22Rv1 (cell line): Measurements from ENCODE around the gene CAMK2N2.

ENCODE experiments used
- H3K27ac ChIP-seq: fragments of 450-650 bp; 2 replicates; pipeline ENCODE4 v1.5.1; 2017
- ZFX ChIP-seq: fragments of 450-650 bp; IDR thresholded peaks from 2 replicates; pipeline ENCODE4 v1.6.1; 2017; ENCODE audit warnings: antibody characterized with exemption, borderline replicate concordance
- TF ChIP-seq, protein P1 (sequence below): fragments of 450-650 bp; IDR thresholded peaks from 2 replicates; pipeline ENCODE4 v1.5.1; 2017; ENCODE audit warnings: mild to moderate bottlenecking

The CAMK2N2 gene

DNA sequence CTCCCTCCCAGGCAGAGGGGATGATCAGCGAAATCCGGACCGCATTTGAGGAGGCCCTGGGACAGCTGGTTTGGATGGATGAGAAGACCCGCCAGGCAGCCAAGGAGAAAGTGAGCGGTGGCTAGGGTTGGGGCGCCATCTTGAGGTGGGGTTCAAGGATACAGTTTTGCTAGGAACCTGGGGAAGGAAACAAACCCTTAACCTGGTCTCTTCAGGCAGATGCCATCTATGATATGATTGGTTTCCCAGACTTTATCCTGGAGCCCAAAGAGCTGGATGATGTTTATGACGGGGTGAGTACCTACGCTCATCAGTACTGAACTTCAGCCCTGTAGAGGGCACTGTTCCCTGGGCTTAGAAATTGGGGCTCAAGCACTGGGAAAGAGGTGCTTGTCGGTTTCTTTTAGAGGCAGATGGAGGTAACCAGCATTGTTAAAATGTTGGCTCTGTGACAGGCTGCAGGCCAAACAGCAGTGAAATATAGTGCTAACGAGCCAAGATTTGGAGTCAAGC is 28.1 kb upstream of the CAMK2N2 start:
- no peak for TF ChIP-seq ZFX
- TF ChIP-seq, protein P1, sequence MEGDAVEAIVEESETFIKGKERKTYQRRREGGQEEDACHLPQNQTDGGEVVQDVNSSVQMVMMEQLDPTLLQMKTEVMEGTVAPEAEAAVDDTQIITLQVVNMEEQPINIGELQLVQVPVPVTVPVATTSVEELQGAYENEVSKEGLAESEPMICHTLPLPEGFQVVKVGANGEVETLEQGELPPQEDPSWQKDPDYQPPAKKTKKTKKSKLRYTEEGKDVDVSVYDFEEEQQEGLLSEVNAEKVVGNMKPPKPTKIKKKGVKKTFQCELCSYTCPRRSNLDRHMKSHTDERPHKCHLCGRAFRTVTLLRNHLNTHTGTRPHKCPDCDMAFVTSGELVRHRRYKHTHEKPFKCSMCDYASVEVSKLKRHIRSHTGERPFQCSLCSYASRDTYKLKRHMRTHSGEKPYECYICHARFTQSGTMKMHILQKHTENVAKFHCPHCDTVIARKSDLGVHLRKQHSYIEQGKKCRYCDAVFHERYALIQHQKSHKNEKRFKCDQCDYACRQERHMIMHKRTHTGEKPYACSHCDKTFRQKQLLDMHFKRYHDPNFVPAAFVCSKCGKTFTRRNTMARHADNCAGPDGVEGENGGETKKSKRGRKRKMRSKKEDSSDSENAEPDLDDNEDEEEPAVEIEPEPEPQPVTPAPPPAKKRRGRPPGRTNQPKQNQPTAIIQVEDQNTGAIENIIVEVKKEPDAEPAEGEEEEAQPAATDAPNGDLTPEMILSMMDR = peak; percentile 79
- H3K27ac ChIP-seq = no peak overlapping the region

DNA sequence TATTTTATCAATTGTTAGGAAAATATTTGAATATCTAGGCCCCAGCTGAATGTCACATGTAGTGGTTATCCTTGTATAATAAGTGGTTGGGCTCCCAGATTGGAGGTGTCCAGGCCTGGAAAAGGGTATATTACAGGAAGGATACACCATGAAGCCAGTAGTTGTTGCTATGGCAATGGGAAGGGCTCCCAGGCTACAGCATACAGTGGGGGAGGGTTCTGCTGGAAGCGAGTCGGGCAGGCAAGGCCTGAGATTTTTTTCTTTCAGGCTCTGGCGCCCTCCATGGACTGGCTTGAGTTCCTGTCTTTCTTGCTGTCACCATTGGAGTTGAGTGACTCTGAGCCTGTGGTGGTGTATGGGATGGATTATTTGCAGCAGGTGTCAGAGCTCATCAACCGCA is 23.3 kb upstream of the CAMK2N2 start:
- no peak overlapping the region for H3K27ac ChIP-seq
- TF ChIP-seq, protein P1 = peak; percentile 69
- TF ChIP-seq ZFX = no peak

DNA sequence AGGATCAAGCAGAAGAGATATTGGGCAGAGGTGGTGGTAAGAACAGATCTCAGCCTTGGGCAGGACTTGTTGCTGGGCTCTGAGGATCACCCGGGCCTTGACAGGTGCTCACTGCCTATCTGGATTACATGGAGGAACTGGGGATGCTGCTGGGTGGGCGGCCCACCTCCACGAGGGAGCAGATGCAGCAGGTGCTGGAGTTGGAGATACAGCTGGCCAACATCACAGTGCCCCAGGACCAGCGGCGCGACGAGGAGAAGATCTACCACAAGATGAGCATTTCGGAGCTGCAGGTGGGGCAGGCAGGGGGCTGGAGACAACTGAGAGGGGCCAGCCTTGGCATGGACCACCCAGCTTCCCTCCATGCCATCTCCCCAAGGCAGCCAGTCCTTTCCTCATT is 22.3 kb upstream of the CAMK2N2 start:
- no peak overlapping the region for H3K27ac ChIP-seq
- TF ChIP-seq ZFX = no peak

DNA sequence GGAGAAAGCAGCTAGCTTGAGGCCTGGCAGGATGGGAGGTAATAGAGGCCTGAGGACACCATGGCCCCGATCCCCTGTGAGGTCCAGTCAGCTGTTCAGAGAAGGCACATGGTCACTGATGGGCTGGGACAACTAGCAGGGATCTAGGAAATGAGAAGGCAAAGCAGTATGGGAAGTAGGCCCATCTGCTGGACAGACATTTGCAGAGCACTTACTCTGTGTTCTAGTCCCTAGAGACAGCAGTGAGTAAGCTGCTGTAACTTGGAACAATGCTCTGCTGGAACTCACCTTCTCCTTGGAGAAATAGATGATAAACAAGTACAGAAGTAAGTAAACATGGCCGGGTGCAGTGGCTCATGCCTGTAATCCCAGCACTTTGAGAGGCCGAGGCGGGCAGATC is 21.6 kb upstream of the CAMK2N2 start:
- H3K27ac ChIP-seq = no peak overlapping the region
- TF ChIP-seq, protein P1 = no peak
- no peak for TF ChIP-seq ZFX

DNA sequence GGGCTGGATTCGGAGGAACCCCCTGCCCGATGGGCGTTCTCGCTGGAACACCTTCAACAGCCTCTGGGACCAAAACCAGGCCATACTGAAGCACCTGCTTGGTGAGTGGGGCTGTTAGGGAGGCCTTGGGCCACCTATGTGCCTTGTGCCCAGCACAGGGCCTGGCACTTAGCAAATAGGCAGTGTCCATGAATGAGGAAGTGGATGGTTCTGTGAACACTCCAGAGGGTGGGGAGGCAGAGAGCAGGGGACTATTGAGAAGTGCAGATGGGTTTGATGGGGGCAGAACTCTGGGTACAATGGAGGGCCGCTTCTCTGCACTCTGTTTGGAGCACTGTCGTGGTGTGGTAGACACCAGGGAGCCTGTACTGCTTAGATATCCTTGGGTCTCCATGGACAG is 16.0 kb upstream of the CAMK2N2 start:
- no peak overlapping the region for H3K27ac ChIP-seq
- no peak for TF ChIP-seq ZFX
- TF ChIP-seq, protein P1 = no peak

DNA sequence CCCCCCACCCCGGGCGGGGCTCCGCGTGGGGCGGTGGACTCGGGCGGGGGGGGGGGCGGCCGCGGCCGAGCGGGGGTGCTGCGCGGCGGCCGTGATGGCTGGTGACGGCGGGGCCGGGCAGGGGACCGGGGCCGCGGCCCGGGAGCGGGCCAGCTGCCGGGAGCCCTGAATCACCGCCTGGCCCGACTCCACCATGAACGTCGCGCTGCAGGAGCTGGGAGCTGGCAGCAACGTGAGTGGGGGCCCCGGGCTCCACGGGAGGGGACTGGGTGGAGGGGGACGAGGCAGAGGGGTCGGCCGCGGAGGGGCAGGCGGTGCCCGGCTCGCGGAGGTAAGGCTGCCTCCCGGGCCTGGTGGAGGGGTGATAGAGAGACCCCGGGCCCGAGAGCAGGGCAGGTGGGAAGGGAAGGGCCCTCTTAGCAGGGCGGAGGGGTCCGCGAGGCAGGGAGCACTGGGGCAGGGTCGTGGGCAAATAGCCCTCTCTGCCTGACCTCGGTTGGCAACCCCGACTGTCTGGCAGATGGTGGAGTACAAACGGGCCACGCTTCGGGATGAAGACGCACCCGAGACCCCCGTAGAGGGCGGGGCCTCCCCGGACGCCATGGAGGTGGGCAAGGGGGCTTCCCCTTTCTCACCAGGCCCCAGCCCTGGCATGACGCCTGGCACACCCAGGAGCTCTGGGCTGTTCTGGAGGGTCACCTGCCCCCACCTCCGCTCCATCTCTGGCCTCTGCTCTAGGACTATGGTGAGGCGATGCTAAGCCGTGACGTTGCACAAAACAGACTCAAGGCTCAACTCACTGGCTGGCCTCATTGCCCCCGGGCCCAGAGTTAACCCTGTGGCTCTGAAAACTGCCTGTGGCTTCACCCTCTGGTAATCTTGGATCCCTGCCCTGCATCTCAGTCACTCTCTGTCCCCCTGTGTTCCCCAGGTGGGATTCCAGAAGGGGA is 14.9 kb upstream of the CAMK2N2 start, which contains the start of gene ECE2:
TSS of gene ECE2 (plus strand) at position 62 of the 950 bp plus-strand sequence. CDS start at position 194, 132 bp downstream.
- no peak for TF ChIP-seq ZFX
- TF ChIP-seq, protein P1 = no peak
- H3K27ac ChIP-seq = no peak within 1 kb of the TSS

DNA sequence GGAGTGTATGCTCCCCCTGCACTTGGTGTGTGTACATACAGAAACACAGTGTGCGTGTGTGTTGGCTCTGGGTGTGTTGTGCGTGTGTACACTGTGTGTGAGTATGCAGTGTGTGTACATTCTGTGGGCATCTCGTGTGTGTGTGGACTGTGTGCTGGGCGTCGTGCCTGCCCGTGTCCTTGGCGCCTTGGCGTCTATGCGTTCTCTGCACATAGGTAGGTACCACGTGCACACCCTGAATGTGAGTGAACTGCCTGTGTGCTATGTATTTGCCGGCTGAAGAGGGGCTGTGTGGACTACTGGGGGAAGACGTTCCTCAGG is 14.0 kb upstream of the CAMK2N2 start:
- no peak overlapping the region for H3K27ac ChIP-seq
- TF ChIP-seq, protein P1 = no peak
- TF ChIP-seq ZFX = no peak
